ENCODE data around the gene BSPRY. TPM values are rescaled to one million over a fixed set of nuclear protein-coding genes. Genes with fewer than 3 reads are reported as not detected.
"Not testable (repeated sequence)": the region's sequence is repeated elsewhere in the genome, so short reads cannot be mapped to it uniquely, and the experiment has no call there.

BSPRY gene
- polyA plus RNA-seq, 3 donors, result 7.3 to 9.7 (median 9.6) TPM

- DNase-seq (ENCODE audit: low read depth in 3 of 3, low spot score in 2 of 3), result no peak
Measured at GRCh38 chr9:113390192-113390960, 41.0 kb downstream of the BSPRY start.

- DNase-seq (ENCODE audit: low read depth in 3 of 3, low spot score in 2 of 3), result no peak
Measured at GRCh38 chr9:113391917-113392316, 42.6 kb downstream of the BSPRY start.

- DNase-seq (ENCODE audit: low read depth in 3 of 3, low spot score in 2 of 3), result no peak
Measured at GRCh38 chr9:113393281-113393680, 43.9 kb downstream of the BSPRY start.

GRCh38 chr9:113395000-113395861, 45.9 kb downstream of the BSPRY start:
- DNase-seq (ENCODE audit: low read depth in 3 of 3, low spot score in 2 of 3), result no peak

- DNase-seq (ENCODE audit: low read depth in 3 of 3, low spot score in 2 of 3), result no peak
Measured at GRCh38 chr9:113397203-113397631, 47.9 kb downstream of the BSPRY start.

- DNase-seq (ENCODE audit: low read depth in 3 of 3, low spot score in 2 of 3), result no peak
Measured at GRCh38 chr9:113398796-113399195, 49.5 kb downstream of the BSPRY start.

- no peak for DNase-seq (ENCODE audit: low read depth in 3 of 3, low spot score in 2 of 3)
Measured at GRCh38 chr9:113399646-113400200, 50.4 kb downstream of the BSPRY start.

GRCh38 chr9:113401027-113401792, 51.9 kb downstream of the BSPRY start, which contains the start of gene ALAD:
TSS of gene ALAD (minus strand) at chr9:113401284. CDS start at chr9:113393559, 7,725 bp downstream.
- DNase-seq (ENCODE audit: low read depth in 3 of 3, low spot score in 2 of 3), result peak; percentile 87 to 97 (median 95)

- no peak for DNase-seq (ENCODE audit: low read depth in 3 of 3, low spot score in 2 of 3)
Measured at GRCh38 chr9:113403646-113404045, 54.3 kb downstream of the BSPRY start.

GRCh38 chr9:113406353-113406752, 57.0 kb downstream of the BSPRY start:
- not testable (repeated sequence) for DNase-seq (ENCODE audit: low read depth in 3 of 3, low spot score in 2 of 3)

GRCh38 chr9:113406873-113407511, 57.7 kb downstream of the BSPRY start:
- peak in 2 of 3 donors; percentile 39 to 43 for DNase-seq (ENCODE audit: low read depth in 3 of 3, low spot score in 2 of 3)

- DNase-seq (ENCODE audit: low read depth in 3 of 3, low spot score in 2 of 3), result no peak
Measured at GRCh38 chr9:113409481-113409880, 60.1 kb downstream of the BSPRY start.

GRCh38 chr9:113409883-113410206, 60.5 kb downstream of the BSPRY start:
- peak in 1 of 3 donors; percentile 13 for DNase-seq (ENCODE audit: low read depth in 3 of 3, low spot score in 2 of 3)

- peak; percentile 89 to 93 (median 91) for DNase-seq (ENCODE audit: low read depth in 3 of 3, low spot score in 2 of 3)
Measured at GRCh38 chr9:113410207-113410864, 61.0 kb downstream of the BSPRY start, which contains the start of the genes C9orf43 and POLE3. TSS of gene C9orf43 (plus strand) at chr9:113410747. CDS start at chr9:113413494, 2,747 bp downstream. TSS of gene POLE3 (minus strand) at chr9:113410675. CDS start at chr9:113410293, 382 bp downstream.

GRCh38 chr9:113416149-113416721, 66.9 kb downstream of the BSPRY start:
- no peak for DNase-seq (ENCODE audit: low read depth in 3 of 3, low spot score in 2 of 3)

GRCh38 chr9:113417370-113417769, 68.0 kb downstream of the BSPRY start:
- DNase-seq (ENCODE audit: low read depth in 3 of 3, low spot score in 2 of 3), result no peak

All from right renal cortex interstitium (tissue), 3 donors.